Epithelial cell of proximal tubule (primary cell): ENCODE measurements around the gene GPRC5B. TPM values are rescaled to one million over a fixed set of nuclear protein-coding genes. Genes with fewer than 3 reads are reported as not detected.

Experiments
- DNase-seq: peaks from one replicate; pipeline ENCODE4 v3.0.0-alpha.2; 2011; ENCODE audit warnings: low read depth
- H3K4me3 ChIP-seq: 2 replicates; pipeline ENCODE4 v1.5.1; 2011; ENCODE audit warnings: low read depth, mild to moderate bottlenecking, low read length
- CTCF ChIP-seq: conservative IDR thresholded peaks from 2 replicates; pipeline ENCODE4 v1.5.1; 2012; ENCODE audit warnings: low read depth, mild to moderate bottlenecking, low read length
- total RNA-seq: library from RNA; depleted of rRNA; stranded (reverse); fragments of >200 nt; gene quantifications from 2 replicates; pipeline ENCODE4 v1.2.3, GENCODE V29; 2015

Gene GPRC5B
- total RNA-seq, 1 donor from 2014 or later = 9.9 TPM

GRCh38 chr16:19851476-19851875 lies 33.2 kb downstream of the GPRC5B start:
- TF ChIP-seq CTCF = no peak
- DNase-seq = no peak
- no peak overlapping the region for H3K4me3 ChIP-seq

GRCh38 chr16:19850131-19850817 lies 34.4 kb downstream of the GPRC5B start:
- no peak for DNase-seq
- TF ChIP-seq CTCF = no peak
- no peak overlapping the region for H3K4me3 ChIP-seq

- H3K4me3 ChIP-seq = no peak overlapping the region
- DNase-seq = no peak
- TF ChIP-seq CTCF = no peak
Observed at GRCh38 chr16:19848756-19849155, 35.9 kb downstream of the GPRC5B start.

GRCh38 chr16:19846436-19846835 lies 38.2 kb downstream of the GPRC5B start:
- no peak for TF ChIP-seq CTCF

GRCh38 chr16:19844945-19845641 lies 39.6 kb downstream of the GPRC5B start:
- DNase-seq = peak; percentile 76
- no peak for TF ChIP-seq CTCF
- H3K4me3 ChIP-seq = no peak overlapping the region

More at GRCh38 chr16:19846436-19846835, 38.2 kb downstream of the GPRC5B start:
- no peak overlapping the region for H3K4me3 ChIP-seq
- no peak for DNase-seq

GRCh38 chr16:19843371-19843770 lies 41.3 kb downstream of the GPRC5B start:
- no peak for TF ChIP-seq CTCF

More at GRCh38 chr16:19843371-19843770, 41.3 kb downstream of the GPRC5B start:
- H3K4me3 ChIP-seq = no peak overlapping the region
- no peak for DNase-seq
